SK-N-SH treated with all-trans-retinoic acid at 6 μM for 48 hours (cell line): ENCODE data around the gene ADAMTS9.

Experiments
- ATAC-seq: fragments of 200-7000 bp; cut with Tn5 transposase; 3 replicates; pipeline ENCODE4 v1.9.1; 2020; ENCODE audit warnings: mild to moderate bottlenecking, moderate library complexity
- ARNTL ChIP-seq: fragments of 450-650 bp; formaldehyde crosslinking; IDR thresholded peaks from 2 replicates; pipeline ENCODE4 v1.5.0; 2020; ENCODE audit warnings: low read depth, mild to moderate bottlenecking, moderate library complexity, borderline replicate concordance
- BACH2 ChIP-seq: fragments of 250-450 bp; sonication (Bioruptor Pico); IDR thresholded peaks from 2 replicates; pipeline ENCODE4 v1.9.0; 2021; ENCODE audit warnings: mild to moderate bottlenecking, borderline replicate concordance
- CSDC2 ChIP-seq: fragments of 250-450 bp; sonication (Bioruptor Pico); IDR thresholded peaks from 2 replicates; pipeline ENCODE4 v1.5.0; 2020; ENCODE audit warnings: mild to moderate bottlenecking, moderate library complexity
- ESRRG ChIP-seq: fragments of 250-450 bp; sonication (Bioruptor Pico); IDR thresholded peaks from 2 replicates; pipeline ENCODE4 v1.6.1; 2021; ENCODE audit warnings: mild to moderate bottlenecking
- GLIS3 ChIP-seq: fragments of 250-450 bp; sonication (Bioruptor Pico); IDR thresholded peaks from 2 replicates; pipeline ENCODE4 v1.5.0; 2020; ENCODE audit warnings: mild to moderate bottlenecking, moderate library complexity
- ISL1 ChIP-seq: fragments of 250-450 bp; sonication (Bioruptor Pico); IDR thresholded peaks from 2 replicates; pipeline ENCODE4 v2.1.2; 2022; ENCODE audit warnings: mild to moderate bottlenecking, moderate library complexity
- OSR1 ChIP-seq: fragments of 250-450 bp; sonication (Bioruptor Pico); IDR thresholded peaks from 2 replicates; pipeline ENCODE4 v1.8.0; 2022; ENCODE audit warnings: moderate library complexity, mild to moderate bottlenecking, inconsistent platforms
- PPARA ChIP-seq: fragments of 250-450 bp; sonication (Bioruptor Pico); IDR thresholded peaks from 2 replicates; pipeline ENCODE4 v1.5.0; 2020; ENCODE audit warnings: mild to moderate bottlenecking, borderline replicate concordance
- RARB ChIP-seq: fragments of 250-450 bp; sonication (Bioruptor Pico); IDR thresholded peaks from 2 replicates; pipeline ENCODE4 v1.8.0; 2021; ENCODE audit warnings: mild to moderate bottlenecking, moderate library complexity
- SNAI2 ChIP-seq: fragments of 250-450 bp; sonication (Bioruptor Pico); IDR thresholded peaks from 2 replicates; pipeline ENCODE4 v1.5.0; 2020; ENCODE audit warnings: mild to moderate bottlenecking, moderate library complexity
- TCF4 ChIP-seq: fragments of 250-450 bp; sonication (Bioruptor Pico); IDR thresholded peaks from 2 replicates; pipeline ENCODE4 v1.8.0; 2021; ENCODE audit warnings: mild to moderate bottlenecking, moderate library complexity, borderline replicate concordance
- ZC3H10 ChIP-seq: fragments of 250-450 bp; sonication (Bioruptor Pico); IDR thresholded peaks from 2 replicates; pipeline ENCODE4 v1.5.1; 2021; ENCODE audit warnings: mild to moderate bottlenecking, moderate library complexity
- ZFP3 ChIP-seq: fragments of 250-450 bp; sonication (Bioruptor Pico); IDR thresholded peaks from 2 replicates; pipeline ENCODE4 v1.5.0; 2020; ENCODE audit warnings: mild to moderate bottlenecking, moderate library complexity
- ZFP30 ChIP-seq: fragments of 450-650 bp; formaldehyde crosslinking; IDR thresholded peaks from 2 replicates; pipeline ENCODE4 v1.5.0; 2022; ENCODE audit warnings: mild to moderate bottlenecking, moderate library complexity
- ZNF565 ChIP-seq: fragments of 450-650 bp; formaldehyde crosslinking; conservative IDR thresholded peaks from 2 replicates; pipeline ENCODE4 v1.5.0; 2020; ENCODE audit warnings: low read depth, mild to moderate bottlenecking, moderate library complexity
- ZNF70 ChIP-seq: fragments of 450-650 bp; formaldehyde crosslinking; IDR thresholded peaks from 2 replicates; pipeline ENCODE4 v1.5.0; 2020; ENCODE audit warnings: mild to moderate bottlenecking, moderate library complexity
- TF ChIP-seq, protein P1 (sequence below): fragments of 250-450 bp; sonication (Bioruptor Pico); IDR thresholded peaks from 2 replicates; pipeline ENCODE4 v1.5.1; 2020; ENCODE audit warnings: low read depth, mild to moderate bottlenecking, moderate library complexity
- TF ChIP-seq, protein P2 (sequence below): fragments of 250-450 bp; sonication (Bioruptor Pico); IDR thresholded peaks from 2 replicates; pipeline ENCODE4 v1.8.0; 2020; ENCODE audit warnings: mild to moderate bottlenecking, moderate library complexity, borderline replicate concordance
- TF ChIP-seq, protein P3 (sequence below): fragments of 250-450 bp; sonication (Bioruptor Pico); IDR thresholded peaks from 2 replicates; pipeline ENCODE4 v1.8.0; 2021; ENCODE audit warnings: low read depth, mild to moderate bottlenecking, moderate library complexity, borderline replicate concordance
- TF ChIP-seq, protein P4 (sequence below): fragments of 250-450 bp; sonication (Bioruptor Pico); IDR thresholded peaks from 2 replicates; pipeline ENCODE4 v1.5.0; 2020; ENCODE audit warnings: mild to moderate bottlenecking, moderate library complexity
- TF ChIP-seq, protein P5 (sequence below): fragments of 250-450 bp; sonication (Bioruptor Pico); IDR thresholded peaks from 2 replicates; pipeline ENCODE4 v1.5.1; 2021; ENCODE audit warnings: mild to moderate bottlenecking, moderate library complexity

Gene ADAMTS9

DNA sequence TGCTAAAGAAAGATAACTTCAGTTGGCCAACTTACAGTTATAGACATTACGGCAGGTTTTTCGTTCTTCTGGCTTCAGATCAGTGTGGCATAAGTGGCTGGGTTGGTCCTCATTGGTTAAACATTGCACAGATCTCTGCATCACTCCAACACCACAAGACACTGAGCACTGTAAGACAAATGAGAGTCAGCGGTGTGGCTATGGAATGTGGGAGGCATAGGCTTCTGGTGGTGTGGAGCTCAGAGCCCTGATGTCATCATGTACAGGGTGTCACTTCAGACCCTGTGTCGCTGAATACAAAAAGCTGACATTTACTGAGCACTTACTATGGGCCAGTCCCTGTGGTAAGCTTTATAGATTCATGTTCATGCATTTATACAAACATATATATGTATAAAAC lies 146.0 kb downstream of the ADAMTS9 start:
- TF ChIP-seq, protein P1, sequence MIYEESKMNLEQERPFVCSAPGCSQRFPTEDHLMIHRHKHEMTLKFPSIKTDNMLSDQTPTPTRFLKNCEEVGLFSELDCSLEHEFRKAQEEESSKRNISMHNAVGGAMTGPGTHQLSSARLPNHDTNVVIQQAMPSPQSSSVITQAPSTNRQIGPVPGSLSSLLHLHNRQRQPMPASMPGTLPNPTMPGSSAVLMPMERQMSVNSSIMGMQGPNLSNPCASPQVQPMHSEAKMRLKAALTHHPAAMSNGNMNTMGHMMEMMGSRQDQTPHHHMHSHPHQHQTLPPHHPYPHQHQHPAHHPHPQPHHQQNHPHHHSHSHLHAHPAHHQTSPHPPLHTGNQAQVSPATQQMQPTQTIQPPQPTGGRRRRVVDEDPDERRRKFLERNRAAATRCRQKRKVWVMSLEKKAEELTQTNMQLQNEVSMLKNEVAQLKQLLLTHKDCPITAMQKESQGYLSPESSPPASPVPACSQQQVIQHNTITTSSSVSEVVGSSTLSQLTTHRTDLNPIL = no peak
- no peak for TF ChIP-seq ZFP30 (CRISPR knock-in tag)
- TF ChIP-seq, protein P2, sequence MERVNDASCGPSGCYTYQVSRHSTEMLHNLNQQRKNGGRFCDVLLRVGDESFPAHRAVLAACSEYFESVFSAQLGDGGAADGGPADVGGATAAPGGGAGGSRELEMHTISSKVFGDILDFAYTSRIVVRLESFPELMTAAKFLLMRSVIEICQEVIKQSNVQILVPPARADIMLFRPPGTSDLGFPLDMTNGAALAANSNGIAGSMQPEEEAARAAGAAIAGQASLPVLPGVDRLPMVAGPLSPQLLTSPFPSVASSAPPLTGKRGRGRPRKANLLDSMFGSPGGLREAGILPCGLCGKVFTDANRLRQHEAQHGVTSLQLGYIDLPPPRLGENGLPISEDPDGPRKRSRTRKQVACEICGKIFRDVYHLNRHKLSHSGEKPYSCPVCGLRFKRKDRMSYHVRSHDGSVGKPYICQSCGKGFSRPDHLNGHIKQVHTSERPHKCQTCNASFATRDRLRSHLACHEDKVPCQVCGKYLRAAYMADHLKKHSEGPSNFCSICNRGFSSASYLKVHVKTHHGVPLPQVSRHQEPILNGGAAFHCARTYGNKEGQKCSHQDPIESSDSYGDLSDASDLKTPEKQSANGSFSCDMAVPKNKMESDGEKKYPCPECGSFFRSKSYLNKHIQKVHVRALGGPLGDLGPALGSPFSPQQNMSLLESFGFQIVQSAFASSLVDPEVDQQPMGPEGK (CRISPR knock-in tag) = no peak
- no peak for TF ChIP-seq GLIS3 (CRISPR knock-in tag)
- TF ChIP-seq, protein P3, sequence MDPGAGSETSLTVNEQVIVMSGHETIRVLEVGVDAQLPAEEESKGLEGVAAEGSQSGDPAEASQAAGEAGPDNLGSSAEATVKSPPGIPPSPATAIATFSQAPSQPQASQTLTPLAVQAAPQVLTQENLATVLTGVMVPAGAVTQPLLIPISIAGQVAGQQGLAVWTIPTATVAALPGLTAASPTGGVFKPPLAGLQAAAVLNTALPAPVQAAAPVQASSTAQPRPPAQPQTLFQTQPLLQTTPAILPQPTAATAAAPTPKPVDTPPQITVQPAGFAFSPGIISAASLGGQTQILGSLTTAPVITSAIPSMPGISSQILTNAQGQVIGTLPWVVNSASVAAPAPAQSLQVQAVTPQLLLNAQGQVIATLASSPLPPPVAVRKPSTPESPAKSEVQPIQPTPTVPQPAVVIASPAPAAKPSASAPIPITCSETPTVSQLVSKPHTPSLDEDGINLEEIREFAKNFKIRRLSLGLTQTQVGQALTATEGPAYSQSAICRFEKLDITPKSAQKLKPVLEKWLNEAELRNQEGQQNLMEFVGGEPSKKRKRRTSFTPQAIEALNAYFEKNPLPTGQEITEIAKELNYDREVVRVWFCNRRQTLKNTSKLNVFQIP = no peak
- TF ChIP-seq ZC3H10 = no peak
- TF ChIP-seq, protein P4, sequence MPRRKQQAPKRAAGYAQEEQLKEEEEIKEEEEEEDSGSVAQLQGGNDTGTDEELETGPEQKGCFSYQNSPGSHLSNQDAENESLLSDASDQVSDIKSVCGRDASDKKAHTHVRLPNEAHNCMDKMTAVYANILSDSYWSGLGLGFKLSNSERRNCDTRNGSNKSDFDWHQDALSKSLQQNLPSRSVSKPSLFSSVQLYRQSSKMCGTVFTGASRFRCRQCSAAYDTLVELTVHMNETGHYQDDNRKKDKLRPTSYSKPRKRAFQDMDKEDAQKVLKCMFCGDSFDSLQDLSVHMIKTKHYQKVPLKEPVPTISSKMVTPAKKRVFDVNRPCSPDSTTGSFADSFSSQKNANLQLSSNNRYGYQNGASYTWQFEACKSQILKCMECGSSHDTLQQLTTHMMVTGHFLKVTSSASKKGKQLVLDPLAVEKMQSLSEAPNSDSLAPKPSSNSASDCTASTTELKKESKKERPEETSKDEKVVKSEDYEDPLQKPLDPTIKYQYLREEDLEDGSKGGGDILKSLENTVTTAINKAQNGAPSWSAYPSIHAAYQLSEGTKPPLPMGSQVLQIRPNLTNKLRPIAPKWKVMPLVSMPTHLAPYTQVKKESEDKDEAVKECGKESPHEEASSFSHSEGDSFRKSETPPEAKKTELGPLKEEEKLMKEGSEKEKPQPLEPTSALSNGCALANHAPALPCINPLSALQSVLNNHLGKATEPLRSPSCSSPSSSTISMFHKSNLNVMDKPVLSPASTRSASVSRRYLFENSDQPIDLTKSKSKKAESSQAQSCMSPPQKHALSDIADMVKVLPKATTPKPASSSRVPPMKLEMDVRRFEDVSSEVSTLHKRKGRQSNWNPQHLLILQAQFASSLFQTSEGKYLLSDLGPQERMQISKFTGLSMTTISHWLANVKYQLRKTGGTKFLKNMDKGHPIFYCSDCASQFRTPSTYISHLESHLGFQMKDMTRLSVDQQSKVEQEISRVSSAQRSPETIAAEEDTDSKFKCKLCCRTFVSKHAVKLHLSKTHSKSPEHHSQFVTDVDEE (CRISPR knock-in tag) = no peak
- no peak for TF ChIP-seq BACH2 (CRISPR knock-in tag)
- no peak for TF ChIP-seq CSDC2 (CRISPR knock-in tag)
- no peak for TF ChIP-seq TCF4 (CRISPR knock-in tag)
- TF ChIP-seq ZNF70 (CRISPR knock-in tag) = no peak
- TF ChIP-seq RARB (CRISPR knock-in tag) = no peak
- TF ChIP-seq OSR1 (CRISPR knock-in tag) = no peak
- no peak for TF ChIP-seq SNAI2 (CRISPR knock-in tag)
- no peak for TF ChIP-seq PPARA
- no peak for TF ChIP-seq ISL1 (CRISPR knock-in tag)
- TF ChIP-seq, protein P5, sequence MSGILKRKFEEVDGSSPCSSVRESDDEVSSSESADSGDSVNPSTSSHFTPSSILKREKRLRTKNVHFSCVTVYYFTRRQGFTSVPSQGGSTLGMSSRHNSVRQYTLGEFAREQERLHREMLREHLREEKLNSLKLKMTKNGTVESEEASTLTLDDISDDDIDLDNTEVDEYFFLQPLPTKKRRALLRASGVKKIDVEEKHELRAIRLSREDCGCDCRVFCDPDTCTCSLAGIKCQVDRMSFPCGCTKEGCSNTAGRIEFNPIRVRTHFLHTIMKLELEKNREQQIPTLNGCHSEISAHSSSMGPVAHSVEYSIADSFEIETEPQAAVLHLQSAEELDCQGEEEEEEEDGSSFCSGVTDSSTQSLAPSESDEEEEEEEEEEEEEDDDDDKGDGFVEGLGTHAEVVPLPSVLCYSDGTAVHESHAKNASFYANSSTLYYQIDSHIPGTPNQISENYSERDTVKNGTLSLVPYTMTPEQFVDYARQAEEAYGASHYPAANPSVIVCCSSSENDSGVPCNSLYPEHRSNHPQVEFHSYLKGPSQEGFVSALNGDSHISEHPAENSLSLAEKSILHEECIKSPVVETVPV (CRISPR knock-in tag) = no peak
- TF ChIP-seq ARNTL (CRISPR knock-in tag) = no peak
- TF ChIP-seq, all 23 proteins: peak for 0
- ATAC-seq = no peak

DNA sequence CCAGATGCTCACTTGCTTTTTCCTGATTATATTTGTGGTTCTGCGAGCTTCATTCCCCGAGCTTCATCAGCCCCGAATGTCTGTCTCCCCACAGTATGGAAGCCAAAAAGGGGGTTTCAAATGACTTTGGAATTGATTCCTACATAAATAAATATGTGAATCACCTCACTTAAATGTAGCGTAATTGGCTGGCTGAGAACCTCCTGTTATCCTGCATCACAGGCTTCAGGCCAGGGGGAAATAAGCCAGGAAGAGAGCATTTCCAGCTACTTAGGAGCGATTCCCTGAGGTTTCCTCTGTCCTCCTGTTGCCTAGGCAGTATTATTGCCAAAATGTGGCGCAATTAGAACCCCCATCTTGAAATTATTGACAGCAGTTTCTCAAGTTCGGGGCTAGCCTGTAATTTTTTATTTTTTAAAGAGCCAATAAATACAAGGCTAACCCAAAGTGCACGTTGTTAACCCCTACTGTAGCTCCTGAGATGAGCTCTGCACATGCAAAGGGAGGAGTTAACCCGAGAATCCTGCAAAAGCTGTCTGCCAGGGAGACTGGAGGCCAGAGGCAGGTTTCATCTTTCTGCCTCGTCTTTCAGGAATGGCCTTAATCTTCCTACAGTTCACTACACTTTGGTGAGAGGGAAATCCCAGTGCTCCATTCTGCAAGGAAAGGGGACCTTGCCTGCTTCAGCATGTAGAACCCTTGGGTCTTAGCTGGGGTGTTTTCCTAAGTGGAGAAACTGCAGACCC lies 148.2 kb downstream of the ADAMTS9 start:
- ATAC-seq = peak; percentile 91
- TF ChIP-seq ZFP30 (CRISPR knock-in tag) (no peak), BACH2 (CRISPR knock-in tag) (no peak), GLIS3 (CRISPR knock-in tag) (no peak), ESRRG (CRISPR knock-in tag) (no peak), OSR1 (CRISPR knock-in tag) (no peak), ZFP3 (no peak), ARNTL (CRISPR knock-in tag) (no peak), CSDC2 (CRISPR knock-in tag) (no peak), ISL1 (CRISPR knock-in tag) (no peak), ZC3H10 (no peak), SNAI2 (CRISPR knock-in tag) (no peak), RARB (CRISPR knock-in tag) (no peak), PPARA (no peak), ZNF565 (CRISPR knock-in tag) (no peak)
- TF ChIP-seq, protein P2 (CRISPR knock-in tag) = no peak
- TF ChIP-seq, protein P3 = no peak
- TF ChIP-seq, protein P4 (CRISPR knock-in tag) = no peak
